GM19467 (cell line): ENCODE results near the gene KCNN2.

ENCODE experiments used
- ATAC-seq: cut with Tn5 transposase; IDR thresholded peaks from one replicate; pipeline ENCODE4 v1.9.1; 2021; ENCODE audit warnings: mild to moderate bottlenecking, moderate library complexity; ENCODE audit not compliant: unreplicated experiment

The KCNN2 gene

DNA sequence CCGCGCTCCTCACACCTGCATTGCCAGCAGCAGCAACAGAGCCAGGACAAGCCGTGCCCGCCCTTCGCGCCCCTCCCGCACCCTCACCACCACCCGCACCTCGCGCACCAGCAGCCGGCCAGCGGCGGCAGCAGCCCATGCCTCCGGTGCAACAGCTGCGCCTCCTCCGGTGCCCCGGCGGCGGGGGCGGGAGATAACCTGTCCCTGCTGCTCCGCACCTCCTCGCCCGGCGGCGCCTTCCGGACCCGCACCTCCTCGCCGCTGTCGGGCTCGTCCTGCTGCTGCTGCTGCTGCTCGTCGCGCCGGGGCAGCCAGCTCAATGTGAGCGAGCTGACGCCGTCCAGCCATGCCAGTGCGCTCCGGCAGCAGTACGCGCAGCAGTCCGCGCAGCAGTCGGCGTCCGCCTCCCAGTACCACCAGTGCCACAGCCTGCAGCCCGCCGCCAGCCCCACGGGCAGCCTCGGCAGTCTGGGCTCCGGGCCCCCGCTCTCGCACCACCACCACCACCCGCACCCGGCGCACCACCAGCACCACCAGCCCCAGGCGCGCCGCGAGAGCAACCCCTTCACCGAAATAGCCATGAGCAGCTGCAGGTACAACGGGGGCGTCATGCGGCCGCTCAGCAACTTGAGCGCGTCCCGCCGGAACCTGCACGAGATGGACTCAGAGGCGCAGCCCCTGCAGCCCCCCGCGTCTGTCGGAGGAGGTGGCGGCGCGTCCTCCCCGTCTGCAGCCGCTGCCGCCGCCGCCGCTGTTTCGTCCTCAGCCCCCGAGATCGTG lies 517 bp downstream of the KCNN2 start:
- peak; percentile 25 for ATAC-seq

DNA sequence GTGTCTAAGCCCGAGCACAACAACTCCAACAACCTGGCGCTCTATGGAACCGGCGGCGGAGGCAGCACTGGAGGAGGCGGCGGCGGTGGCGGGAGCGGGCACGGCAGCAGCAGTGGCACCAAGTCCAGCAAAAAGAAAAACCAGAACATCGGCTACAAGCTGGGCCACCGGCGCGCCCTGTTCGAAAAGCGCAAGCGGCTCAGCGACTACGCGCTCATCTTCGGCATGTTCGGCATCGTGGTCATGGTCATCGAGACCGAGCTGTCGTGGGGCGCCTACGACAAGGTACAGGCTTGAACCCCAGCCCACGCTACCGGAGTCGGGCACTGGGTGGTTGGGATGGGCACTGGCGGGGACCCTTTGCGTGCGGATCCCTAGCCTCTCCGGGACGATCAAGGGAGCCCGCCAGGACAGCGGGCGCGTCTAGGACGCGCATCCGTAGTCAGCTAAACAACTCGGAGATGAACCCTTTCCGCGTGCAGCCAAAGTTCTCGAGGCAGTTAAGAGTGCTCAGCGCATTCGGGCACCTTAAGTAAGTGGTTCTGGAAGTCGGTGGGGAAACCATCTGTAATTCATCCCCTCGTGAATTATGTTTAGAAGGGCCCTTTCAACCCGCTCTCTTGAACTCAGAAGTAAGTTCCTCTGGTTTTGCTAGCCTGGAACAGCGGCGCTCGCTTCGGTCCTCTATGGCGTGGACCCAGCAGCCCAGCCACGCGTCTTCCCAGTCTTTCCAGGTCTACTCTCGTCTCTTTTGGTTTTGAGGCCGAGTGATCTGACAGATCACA lies 1.3 kb downstream of the KCNN2 start:
- no peak for ATAC-seq

DNA sequence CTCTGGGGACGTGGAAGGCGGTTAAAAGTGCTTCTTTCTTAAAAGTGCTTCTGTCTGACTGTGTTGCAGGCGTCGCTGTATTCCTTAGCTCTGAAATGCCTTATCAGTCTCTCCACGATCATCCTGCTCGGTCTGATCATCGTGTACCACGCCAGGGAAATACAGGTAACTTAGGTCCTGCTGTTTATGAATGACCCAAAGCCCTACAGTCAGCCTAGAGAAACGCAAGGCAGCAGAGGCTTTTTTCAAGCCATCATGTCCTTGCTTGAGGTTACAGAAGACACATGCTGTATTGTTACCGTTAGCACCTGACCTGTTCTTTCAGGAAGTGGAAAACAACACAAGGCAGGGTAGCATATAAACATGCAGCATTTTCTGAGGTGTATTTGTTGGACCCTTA lies 2.0 kb downstream of the KCNN2 start:
- ATAC-seq, result no peak

DNA sequence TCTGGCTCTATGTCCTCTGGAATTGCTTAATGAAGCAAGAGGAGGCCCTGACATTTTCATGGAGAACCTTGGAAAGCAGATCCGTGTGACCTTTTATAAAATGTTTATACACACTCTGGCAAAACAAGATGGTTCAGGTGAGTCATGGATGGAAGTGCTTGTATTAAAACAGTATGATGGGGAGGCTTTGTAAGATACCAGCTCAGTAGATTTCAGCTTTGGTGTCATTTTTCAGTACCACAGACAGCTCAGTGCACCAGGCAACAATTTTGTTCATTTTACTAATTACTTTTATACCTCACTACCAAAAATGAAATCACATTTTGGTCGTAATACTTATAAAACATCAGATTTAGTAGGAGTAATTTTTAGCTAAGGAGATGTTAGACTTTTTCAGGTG lies 5.2 kb downstream of the KCNN2 start:
- no peak for ATAC-seq

DNA sequence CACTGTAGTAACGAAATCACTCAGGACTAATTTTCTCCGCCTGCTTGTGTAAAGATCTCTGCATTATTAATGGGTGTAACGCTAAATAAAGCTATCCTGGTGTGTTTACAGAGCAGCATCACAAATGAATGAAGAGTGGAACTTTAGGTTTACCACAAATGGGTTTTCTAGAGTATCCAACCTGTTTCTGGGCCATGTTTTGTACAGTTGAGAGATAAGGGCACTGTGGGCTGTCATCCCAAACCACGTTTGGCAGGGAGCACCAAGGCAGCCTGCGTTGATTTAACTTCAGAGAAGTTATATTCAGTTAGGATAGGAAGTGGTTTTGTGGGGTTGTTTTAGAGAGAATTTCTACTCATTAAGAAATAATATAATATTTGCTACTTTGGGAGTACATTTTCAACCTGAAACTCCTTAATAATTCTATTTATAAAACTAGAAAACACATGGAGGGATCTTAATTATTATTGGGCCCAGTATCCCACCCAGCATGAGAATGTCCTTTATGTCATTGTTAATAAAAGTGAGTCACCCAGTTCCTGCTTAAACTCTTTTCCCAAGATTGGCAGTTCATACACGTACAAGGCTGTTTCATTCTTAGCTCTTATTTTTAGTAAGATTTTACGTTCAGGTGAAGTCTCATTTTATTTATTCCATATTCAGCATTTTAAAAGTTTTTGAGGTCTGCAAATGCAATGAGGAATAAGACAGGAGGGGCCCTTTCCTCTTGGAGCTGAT lies 8.0 kb downstream of the KCNN2 start:
- no peak for ATAC-seq

DNA sequence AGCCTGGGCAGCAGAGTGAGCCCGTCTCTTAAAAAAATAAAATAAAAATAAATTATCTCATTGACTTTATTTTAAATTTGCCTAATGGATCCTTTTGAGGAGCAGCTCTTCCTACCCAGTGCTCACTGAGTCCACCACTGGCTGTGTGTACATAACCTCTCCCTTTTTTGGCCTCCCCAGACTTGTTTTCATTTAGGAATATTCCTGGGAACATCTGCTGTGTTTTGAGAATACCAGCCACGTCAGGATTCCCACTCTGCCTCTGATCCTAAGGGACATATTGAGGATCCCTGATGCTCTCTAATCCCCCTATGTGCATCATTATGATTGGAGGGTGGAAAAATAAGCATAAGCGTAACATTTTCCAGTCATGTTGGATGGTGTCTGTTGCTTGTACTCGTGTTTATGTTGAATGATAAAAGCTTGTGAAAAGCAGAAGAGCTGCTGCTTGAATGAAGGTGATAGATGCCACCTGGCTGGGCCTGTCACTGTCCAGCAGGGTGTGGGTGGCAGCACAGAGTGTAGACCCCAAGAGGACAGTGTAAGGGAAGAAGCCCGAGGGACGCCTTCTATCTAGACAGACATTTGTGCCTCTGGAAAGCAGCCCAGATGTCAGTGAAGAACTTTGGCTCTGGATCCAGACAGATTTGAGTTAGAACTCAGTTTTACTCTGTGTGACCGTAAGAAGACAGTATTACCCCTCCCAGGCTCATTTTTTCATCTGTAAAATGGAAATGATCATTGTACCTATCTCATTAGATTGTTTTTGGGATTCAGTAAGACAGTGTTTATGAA lies 15.4 kb downstream of the KCNN2 start:
- no peak for ATAC-seq

DNA sequence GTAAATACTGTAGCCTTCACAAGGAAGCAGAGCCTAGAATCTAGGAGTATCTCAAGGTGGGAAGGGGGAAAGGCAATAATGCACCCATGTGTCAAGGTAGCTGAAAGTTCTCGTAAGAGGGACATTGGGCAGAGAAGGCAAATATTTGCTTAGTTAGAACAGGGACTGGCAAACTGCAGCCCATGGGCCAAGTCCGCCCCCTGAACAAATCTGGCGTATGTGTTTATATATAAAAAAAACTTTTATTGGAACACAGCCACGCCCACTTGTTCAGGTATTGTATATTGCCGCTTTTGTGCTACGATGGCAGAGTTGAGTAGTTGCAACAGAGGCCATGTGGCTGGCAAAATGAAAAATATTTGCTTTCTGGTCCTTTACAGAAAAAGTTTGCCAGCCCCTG lies 16.1 kb downstream of the KCNN2 start:
- no peak for ATAC-seq

DNA sequence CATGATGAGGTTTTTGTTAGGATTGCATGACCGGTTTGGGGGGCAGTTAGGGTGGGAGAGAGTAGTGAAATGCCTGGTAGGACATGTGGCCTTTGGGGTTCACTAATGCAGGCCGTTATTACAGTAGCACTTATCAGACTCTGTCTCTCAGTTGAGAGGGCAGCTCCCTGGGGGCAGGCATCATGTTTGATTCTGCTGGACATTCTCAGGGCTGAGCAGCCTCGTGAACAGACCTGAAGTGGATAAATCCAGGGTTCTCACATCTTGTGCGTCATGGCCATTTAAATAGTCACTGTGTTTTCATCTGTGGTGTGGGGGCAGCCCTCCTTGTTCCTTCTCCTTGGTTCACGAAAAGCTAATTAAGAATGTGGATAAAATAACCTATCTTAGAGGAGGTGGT lies 18.9 kb downstream of the KCNN2 start:
- ATAC-seq, result no peak

DNA sequence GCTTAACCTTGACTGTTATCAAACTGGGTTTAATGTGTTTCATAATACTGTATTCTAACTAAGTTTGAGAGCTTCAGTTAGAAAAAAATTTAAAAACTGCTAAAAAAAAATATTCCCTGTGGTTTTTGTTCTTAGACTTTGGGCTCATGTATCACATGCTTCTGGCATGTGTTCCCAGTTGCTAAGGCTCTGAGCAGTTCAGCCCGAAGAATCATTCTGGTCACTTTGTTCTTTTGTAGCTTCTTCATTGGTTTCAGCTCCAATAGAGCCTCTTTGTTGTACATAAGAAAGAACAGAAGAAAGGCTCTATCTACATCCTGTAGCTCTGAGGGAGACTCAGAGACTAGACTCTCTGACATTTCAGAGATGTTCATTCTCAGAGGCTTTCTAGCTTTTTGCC lies 25.6 kb downstream of the KCNN2 start:
- ATAC-seq, result no peak

DNA sequence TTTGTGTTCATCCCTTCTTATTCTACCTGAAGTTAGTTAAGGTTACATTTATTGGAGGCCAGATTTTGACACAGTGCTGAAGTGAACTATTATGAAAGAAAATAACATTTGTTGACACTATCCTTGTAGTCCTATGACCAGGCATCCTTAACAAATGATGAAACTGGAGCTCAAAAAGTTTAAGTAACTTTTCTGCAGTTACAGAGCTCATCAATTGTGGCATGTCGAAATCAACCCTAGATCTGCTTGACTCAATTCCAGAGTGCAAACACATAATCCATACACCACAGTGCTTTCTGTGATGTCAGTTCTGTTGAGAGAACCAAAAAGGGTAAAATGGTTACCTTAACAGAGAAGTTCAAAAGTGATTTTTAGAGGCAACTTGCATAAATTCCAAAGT lies 28.6 kb downstream of the KCNN2 start:
- no peak for ATAC-seq

DNA sequence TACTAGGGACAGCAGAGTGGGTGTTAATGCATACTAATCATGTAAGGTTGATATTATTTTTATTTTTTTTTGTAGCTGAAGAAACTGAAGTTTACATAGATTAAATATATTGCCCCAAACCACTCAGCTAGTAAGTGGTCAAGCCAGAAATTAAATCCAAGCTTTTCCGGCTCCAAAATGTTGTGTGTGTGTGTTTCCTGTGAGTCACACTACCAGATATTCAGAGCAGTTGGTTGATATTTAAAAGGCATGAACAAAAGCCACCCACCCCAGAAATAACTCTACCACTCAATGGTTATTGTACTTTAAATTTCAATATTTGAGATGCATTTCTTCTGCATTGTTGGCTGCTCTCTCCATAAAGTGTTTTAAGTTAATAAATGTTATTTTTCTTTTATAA lies 29.5 kb downstream of the KCNN2 start:
- no peak for ATAC-seq

DNA sequence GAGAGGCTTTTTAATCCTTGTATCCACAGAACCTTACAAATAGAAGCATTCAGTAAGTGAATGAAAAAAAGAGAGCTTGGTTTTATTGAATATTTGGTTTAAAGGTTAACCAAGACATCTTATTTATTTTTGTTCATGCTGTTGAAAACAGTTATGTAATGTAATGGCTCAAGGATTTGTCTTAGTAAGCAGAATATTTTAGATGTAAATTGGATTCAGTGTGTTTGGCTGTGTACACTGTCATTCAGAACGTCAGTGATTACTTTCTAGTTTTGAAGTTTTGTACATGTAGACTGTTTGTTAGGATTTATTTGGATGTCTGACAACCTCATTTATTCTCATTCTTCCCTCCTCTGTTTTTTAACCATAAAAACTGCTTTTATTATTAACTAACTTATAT lies 31.3 kb downstream of the KCNN2 start:
- ATAC-seq, result no peak

DNA sequence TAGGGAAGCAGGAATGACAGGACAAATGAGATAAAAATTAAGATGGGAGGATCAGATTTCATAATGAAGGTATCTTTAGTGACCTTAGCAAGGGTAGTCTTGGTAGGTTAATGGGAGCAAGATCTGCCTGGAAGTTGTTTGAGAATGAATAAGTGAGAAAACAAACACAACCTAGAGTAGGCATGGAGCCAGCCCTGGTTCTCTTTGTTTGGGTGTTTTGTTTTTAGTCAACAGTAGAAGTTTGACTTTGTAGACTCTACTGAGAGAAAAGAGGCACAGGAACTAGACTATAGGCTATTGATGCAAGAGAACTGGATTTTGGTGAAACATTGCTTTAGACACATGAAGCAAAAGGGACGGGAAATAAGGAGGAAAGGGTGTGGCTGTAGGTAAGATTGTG lies 40.3 kb downstream of the KCNN2 start:
- no peak for ATAC-seq

DNA sequence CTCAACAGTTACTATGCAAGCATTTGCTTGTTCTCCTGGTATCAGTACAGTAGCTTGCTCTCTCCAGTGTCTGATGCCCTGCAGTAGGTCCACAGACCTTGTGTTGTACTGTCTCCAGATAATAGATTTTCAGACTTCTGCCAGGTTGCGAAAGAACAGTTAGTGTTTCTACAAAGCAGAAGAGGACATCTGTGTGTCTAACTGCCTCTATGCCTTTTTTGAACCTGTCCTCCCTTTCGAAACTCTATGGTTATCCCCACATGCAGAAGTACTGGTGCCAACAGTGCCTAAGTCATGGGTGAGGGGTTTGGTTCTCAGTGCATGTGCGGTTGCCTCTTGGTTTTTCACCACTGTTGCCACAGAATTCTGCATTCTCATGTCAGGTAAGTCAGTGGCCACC lies 45.9 kb downstream of the KCNN2 start:
- ATAC-seq, result no peak

DNA sequence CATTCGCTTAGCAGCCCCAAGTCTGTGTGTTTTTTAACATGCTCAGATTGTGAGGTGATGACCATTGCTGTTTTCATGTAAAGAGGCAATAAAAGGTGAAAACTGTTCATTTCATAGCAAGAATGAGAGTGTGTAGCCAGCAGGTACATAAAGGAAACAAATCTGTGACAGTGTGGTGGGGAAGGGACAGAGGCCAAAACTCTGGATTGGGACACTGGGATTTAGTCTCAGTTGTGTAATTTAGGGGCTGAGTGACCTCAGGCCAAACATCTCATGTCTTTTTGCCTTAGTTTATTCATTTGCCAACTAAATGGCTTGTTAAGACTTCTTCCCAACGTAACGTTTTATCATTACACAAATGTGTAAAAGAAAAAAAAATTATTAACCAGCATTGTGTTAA lies 47.0 kb downstream of the KCNN2 start:
- ATAC-seq, result no peak

DNA sequence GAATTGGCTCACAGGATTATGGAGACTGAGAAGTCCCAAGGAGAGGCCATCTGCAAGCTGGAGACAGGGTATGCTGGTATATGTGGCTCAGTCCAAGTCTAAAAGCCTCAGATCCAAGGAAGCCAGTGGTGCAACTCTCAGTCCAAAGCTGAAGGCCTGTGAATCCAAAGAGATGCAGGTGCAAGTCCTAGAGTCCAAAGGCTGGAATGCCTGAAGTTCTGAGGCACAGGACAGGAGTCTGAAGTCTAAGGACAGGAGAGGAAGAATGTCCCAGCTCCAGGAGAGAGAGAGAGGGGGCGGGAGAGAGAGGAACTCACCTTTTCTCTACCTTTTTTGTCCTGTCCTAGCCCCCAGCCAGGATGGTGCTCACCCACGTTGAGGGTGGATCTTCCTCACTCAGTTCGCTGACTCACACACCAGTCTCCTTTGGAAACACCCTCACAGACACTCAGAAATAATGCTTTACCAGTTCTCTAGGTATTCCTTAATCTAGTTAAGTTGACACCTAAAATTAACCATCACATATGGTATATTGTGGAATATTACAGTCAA lies 49.6 kb downstream of the KCNN2 start:
- ATAC-seq, result no peak

DNA sequence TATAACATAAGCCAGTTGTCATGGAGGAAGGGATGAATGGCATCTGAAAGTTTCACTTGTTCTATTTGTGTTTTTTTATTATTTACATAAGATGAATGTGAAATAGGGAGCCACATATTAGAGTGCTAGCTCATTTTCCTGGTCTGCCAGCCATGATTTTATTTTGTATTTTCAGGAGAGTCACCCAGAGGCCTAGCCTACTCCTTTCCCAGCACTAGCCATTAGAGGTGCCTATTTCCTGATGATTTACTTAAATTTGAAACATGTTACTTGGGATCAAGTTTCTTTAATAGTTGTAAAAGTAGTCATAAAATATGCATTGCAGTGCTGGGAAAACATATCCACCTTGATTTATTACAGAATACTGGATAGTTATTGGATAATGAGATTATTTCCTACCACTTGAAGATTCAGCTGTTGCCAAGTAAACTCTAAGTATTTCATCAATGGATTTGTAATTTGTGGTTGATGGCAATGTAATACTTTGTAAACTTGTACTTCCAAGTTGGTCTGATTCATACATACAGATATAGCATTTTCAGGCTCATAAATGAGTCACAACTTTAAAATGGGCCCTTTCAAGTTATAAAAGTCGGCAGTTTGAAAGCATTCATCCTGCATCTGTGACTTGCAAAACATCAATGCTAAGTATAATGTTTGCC lies 50.8 kb downstream of the KCNN2 start:
- ATAC-seq, result no peak

DNA sequence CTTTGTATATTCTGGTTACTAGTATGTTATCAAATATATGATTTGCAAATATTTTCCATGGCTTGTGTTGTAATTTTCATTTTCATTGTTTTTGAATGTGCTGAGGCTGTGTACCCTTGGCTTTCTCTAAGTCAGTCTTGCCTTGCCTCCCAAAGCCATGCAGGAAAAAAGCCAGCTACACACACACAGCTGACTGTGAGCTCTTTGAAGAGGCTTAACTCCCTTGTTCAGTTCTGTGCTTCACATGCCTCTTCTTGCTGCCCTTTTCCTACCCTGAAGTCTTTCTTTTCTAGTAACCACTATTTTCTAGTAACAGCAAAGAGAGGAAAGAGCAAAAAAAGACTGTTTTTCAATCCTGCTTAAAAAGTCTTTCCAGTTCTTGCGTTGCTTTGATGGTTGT lies 53.9 kb downstream of the KCNN2 start:
- no peak for ATAC-seq

DNA sequence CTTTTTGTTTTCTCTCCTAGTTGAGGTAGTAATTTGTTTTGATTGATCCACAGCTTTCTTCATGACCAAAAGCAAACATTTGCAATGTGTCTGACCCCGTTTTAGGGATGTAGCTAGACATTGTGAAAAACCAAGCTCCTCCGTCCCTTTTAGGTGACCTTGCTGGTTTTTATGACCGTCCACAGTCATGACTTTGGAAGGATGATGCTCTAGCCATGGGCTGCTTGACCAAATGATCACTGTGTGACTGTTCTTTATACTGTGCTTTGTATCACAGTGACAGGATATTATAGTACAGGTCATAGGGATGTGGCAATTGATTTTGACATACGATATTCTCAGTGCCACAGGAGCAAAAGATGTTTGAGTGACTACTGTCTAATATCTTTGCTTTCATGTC lies 54.4 kb downstream of the KCNN2 start:
- ATAC-seq, result no peak

DNA sequence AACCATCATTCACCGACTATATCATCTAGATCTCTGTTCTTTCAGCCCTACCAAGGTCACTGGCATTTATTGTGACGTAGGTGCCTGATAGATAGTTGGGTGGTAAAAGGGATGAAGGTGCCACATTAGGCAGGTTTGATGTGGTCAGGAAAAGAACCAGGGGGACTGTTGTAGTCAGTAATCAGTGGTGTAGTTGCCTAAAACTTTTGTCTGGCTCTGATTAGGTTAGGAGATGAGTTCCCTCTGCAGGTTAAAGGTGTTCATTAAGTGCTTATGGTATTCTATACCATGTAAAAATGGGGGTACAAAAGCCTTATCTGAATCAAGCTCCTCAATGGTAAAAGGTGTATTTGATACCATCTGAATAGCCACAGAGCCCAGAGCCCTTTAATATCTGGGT lies 55.6 kb downstream of the KCNN2 start:
- ATAC-seq, result no peak
